ENCODE results near the gene BRI3.

Gene BRI3

DNA sequence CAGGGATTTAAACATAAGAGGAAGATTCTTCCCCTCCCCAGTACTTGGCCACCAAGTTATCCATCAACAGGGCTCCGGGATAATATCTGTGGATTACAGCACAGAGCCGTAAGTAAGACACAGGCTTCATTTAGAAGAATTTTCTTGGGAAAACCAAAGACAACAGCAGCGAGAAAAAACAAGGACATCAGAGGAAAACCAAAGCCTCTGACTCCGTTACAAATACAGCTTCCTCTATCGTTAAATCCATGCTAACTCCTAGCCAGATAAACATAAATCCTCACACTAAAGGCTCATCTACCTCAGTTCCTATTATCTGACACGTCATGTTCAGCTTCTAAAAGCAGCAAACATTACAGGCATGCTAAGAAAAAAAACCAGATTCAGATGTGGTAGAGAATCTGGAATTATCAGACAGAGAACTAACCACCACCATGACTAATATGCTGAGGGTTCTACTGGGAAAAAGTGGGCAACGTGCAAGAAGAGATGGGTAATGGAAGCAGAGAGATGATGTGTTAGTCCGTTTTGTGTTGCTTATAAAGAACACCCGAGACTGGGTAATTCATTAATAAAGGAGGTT is 48.4 kb downstream of the BRI3 start:
- Histone ChIP-seq H4K20me1 (ENCODE audit: control insufficient read depth, insufficient read depth, low read depth, low read length) (no peaks in the 10 kb centered on the region; the same call in 1 of the 2 replicates), H3K27me3 (ENCODE audit: control insufficient read depth, low read length) (no peaks in the 10 kb centered on the region), H3K4me1 (ENCODE audit: control insufficient read depth, low read length) (no peaks in the 10 kb centered on the region), H3K79me2 (ENCODE audit: control insufficient read depth, low read length) (no peaks in the 10 kb centered on the region), H3K9me3 (ENCODE audit: control insufficient read depth, insufficient read depth, low read length) (no peaks in the 10 kb centered on the region), H3K27ac (ENCODE audit: low read depth, low read length) (no peak overlapping the region), H3F3A (ENCODE audit: control insufficient read depth, insufficient read depth) (peaks cover 2% of the 10 kb centered on the region; the same call in 1 of the 2 replicates), H3K9me2 (replicated peaks; ENCODE audit: control insufficient read depth, low read length) (no peaks in the 10 kb centered on the region), H3K36me3 (ENCODE audit: control insufficient read depth, low read length) (no peaks in the 10 kb centered on the region), H3K4me3 (ENCODE audit: low read length) (no peak overlapping the region), H3K4me2 (ENCODE audit: low read length) (no peak overlapping the region)
- TF ChIP-seq, protein P1, sequence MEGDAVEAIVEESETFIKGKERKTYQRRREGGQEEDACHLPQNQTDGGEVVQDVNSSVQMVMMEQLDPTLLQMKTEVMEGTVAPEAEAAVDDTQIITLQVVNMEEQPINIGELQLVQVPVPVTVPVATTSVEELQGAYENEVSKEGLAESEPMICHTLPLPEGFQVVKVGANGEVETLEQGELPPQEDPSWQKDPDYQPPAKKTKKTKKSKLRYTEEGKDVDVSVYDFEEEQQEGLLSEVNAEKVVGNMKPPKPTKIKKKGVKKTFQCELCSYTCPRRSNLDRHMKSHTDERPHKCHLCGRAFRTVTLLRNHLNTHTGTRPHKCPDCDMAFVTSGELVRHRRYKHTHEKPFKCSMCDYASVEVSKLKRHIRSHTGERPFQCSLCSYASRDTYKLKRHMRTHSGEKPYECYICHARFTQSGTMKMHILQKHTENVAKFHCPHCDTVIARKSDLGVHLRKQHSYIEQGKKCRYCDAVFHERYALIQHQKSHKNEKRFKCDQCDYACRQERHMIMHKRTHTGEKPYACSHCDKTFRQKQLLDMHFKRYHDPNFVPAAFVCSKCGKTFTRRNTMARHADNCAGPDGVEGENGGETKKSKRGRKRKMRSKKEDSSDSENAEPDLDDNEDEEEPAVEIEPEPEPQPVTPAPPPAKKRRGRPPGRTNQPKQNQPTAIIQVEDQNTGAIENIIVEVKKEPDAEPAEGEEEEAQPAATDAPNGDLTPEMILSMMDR (IDR thresholded peaks at IDR 0.05; ENCODE audit: low read depth, low read length, poor library complexity, severe bottlenecking), result no peak
- TF ChIP-seq EZH2phosphoT487 (IDR thresholded peaks at IDR 0.05; ENCODE audit: borderline replicate concordance, low read length), result no peak

DNA sequence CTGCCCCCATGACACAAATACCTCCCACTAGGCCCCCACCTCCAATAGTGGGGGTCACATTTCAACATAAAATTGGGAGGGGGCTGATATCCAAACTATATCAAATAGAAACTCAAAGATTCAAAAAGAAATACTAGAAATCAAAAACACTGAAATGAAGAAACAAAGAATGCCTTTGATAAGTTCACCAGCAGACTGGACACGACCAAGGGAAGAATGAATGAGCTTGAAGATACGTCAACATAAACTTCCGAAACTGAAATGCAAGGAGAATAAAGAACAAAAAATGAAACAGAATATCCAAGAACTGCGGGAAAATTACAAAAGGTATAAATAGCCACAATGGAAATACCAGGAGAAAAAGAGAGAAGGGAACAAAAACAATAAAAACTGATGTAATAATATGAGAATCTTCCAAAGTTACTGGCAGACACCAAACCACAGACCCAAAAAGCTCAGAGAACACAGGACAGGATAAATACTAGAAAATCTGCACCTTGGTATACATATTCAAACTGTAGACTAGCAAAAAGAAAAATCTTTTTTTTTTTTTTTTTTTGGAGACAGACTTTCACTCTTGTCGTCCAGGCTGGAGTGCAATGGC is 49.5 kb downstream of the BRI3 start:
- no peaks in the 10 kb centered on the region for H3K4me1 ChIP-seq (ENCODE audit: control insufficient read depth, low read length)
- H3K9me3 ChIP-seq (ENCODE audit: control insufficient read depth, insufficient read depth, low read length), result no peaks in the 10 kb centered on the region
- no peaks in the 10 kb centered on the region for H4K20me1 ChIP-seq (ENCODE audit: control insufficient read depth, insufficient read depth, low read depth, low read length)
- no peaks in the 10 kb centered on the region for H3K36me3 ChIP-seq (ENCODE audit: control insufficient read depth, low read length)
- TF ChIP-seq, protein P1 (IDR thresholded peaks at IDR 0.05; ENCODE audit: low read depth, low read length, poor library complexity, severe bottlenecking), result no peak
- no peak for TF ChIP-seq EZH2phosphoT487 (IDR thresholded peaks at IDR 0.05; ENCODE audit: borderline replicate concordance, low read length)
- no peaks in the 10 kb centered on the region for H3K27me3 ChIP-seq (ENCODE audit: control insufficient read depth, low read length)
- peaks cover 2% of the 10 kb centered on the region; the same call in 1 of the 2 replicates for H3F3A ChIP-seq (ENCODE audit: control insufficient read depth, insufficient read depth)
- no peaks in the 10 kb centered on the region for H3K9me2 ChIP-seq (replicated peaks; ENCODE audit: control insufficient read depth, low read length)
- no peak overlapping the region for H3K27ac ChIP-seq (ENCODE audit: low read depth, low read length)
- H3K4me3 ChIP-seq (ENCODE audit: low read length), result no peak overlapping the region
- H3K79me2 ChIP-seq (ENCODE audit: control insufficient read depth, low read length), result no peaks in the 10 kb centered on the region
- no peak overlapping the region for H3K4me2 ChIP-seq (ENCODE audit: low read length)

DNA sequence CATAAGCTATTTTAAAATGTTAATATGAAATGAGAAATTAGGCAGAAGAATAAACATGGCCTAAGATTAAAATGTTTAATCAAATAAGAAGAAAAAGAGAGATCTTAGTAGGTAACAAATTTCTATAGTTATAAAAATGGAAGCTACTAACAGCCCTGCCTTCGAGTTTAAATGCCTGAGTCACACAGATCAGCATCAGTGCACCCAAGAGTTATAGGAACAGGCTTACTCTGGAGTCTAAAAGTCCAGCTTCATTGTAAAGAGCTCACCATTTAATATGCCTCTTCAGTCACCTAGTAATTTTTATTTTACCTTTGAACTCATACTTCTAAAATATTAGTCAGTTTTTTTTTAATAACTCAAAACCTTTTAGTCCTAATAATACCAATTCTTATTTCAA is 52.6 kb downstream of the BRI3 start:
- no peaks in the 10 kb centered on the region for H3K4me1 ChIP-seq (ENCODE audit: control insufficient read depth, low read length)
- H3F3A ChIP-seq (ENCODE audit: control insufficient read depth, insufficient read depth), result peaks cover 2% of the 10 kb centered on the region; the same call in 1 of the 2 replicates
- H3K36me3 ChIP-seq (ENCODE audit: control insufficient read depth, low read length), result no peaks in the 10 kb centered on the region
- H3K27me3 ChIP-seq (ENCODE audit: control insufficient read depth, low read length), result no peaks in the 10 kb centered on the region
- H3K27ac ChIP-seq (ENCODE audit: low read depth, low read length), result no peak overlapping the region
- TF ChIP-seq, protein P1 (IDR thresholded peaks at IDR 0.05; ENCODE audit: low read depth, low read length, poor library complexity, severe bottlenecking), result no peak
- no peak for TF ChIP-seq EZH2phosphoT487 (IDR thresholded peaks at IDR 0.05; ENCODE audit: borderline replicate concordance, low read length)
- H4K20me1 ChIP-seq (ENCODE audit: control insufficient read depth, insufficient read depth, low read depth, low read length), result no peaks in the 10 kb centered on the region
- H3K9me3 ChIP-seq (ENCODE audit: control insufficient read depth, insufficient read depth, low read length), result no peaks in the 10 kb centered on the region
- no peak overlapping the region for H3K4me2 ChIP-seq (ENCODE audit: low read length)
- no peaks in the 10 kb centered on the region for H3K79me2 ChIP-seq (ENCODE audit: control insufficient read depth, low read length)
- no peaks in the 10 kb centered on the region for H3K9me2 ChIP-seq (replicated peaks; ENCODE audit: control insufficient read depth, low read length)
- H3K4me3 ChIP-seq (ENCODE audit: low read length), result no peak overlapping the region
